Activated CD4-positive, alpha-beta T cell treated with anti-CD3 and anti-CD28 coated beads, Interleukin-2, amount 50 U/mL, for 4 hours (primary cell): ENCODE results near the gene ITIH5.

ENCODE experiments used
- DNase-seq, 2 experiments: peaks; one replicate each; pipeline ENCODE4 v3.0.0-alpha.2; 2020

Gene ITIH5

DNA sequence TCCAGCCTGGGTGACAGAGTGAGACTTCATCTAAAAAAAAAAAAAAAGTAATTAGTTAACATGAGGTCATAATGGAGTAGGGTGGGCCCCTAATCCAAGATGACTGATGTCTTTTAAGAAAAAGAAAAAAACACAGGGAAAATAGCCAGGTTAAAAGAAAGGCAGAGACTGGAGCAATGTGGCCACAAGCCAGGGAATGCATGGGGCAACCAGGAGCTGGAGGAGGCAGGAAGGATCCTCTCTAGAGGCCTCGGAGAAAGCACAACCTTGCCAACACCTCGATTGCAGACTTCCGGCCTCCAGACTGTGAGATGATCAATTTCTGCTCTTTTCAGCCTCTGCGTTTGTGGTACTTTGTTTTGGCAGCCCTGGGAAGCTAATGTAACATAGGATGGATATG lies 121.5 kb downstream of the ITIH5 start:
- DNase-seq = no peak

DNA sequence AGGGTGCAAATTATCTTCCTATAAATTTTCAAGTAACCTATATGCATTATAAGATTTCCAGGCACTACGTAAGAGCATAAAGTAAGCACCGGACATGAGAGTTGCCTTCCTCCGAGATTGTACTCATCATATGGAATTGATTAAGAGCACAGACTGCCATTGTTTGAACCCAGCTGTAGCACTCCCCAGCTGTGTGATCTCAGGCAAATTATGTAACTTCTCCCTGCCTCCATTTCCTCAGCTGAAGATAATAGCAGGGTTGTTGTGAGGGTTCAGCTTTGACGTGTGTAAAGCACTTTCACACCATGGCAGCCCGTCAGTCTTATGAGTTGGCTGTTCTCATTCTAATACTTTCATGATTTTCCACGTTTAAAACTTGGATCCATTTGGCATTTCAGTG lies 122.6 kb downstream of the ITIH5 start:
- no peak for DNase-seq

DNA sequence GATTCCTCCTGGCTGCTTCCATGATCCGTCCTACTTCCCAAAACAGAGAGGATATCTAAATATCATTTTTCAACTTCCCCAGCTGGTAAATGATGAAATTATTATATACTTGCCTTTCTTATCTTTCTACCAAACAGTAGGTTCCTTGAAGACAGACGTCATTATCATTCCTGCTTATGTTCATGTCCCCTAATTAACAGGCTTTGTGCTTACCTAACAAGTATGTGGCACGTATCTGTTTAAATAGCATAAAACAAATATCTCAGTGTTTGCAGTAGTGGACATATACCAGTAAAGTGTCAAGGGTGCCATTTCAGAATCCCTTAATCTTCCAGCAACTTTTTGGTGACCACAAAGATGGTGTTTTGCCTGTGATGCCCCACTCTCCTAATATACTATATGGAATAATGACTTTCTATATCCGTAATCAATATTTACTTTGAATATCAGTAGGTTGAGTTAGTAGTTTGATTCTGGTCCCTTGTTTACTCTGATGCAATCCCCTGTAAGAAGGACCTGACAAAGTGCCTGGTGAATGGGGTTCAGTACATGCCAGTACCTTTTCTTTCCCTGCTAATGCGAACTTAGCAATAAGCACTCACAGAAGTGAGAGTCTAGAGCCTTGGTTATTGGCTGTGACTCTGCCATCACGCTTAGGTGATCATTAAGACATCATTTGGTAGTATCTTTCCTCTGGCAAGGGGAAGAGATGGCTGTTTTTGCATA lies 124.4 kb downstream of the ITIH5 start:
- DNase-seq = no peak

DNA sequence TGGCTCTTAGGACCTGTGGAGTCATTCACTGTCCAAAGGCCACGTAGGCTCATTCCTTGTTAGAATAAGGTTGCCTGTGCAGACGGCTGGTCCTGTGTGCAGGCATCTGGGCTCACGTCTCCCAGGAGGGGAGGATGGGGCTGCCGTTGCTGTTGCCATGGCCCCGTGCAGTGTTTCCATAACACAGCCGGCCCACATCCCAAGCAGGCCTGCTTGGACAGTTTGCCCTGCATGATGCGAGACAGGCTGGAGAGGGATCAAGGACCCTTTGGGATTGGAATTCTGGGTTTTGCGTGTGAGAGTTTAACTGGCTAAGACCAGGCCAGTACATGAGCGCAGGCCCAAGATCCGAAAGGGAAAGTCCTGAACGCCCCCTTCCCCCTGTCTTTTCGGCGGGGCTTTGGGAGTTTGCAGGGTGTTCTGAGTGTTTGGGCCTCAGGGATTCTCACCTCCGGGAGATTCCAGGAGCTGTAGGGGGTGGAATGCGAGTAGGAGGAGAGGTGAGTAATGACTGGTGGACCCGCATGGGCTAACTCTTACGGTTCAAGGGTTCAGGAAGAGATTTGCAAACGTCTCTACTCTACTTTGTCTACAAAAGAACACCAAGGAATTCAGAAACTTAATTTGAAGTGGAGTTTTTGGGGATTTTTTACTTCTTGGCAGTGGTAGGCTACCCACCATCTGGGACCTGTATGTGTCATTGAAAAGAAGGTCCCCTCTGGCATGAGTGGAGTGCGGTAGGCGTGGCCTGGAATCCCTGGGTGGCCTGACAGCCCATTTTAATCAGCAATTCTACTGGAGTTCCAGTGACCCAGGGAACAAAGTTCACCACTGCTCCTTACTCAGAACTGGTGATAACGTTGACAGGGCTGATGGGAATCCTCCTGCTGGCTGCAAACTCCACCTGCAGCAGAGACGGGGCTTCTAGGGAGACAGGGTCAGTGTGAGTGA lies 125.4 kb downstream of the ITIH5 start:
- no peak for DNase-seq

DNA sequence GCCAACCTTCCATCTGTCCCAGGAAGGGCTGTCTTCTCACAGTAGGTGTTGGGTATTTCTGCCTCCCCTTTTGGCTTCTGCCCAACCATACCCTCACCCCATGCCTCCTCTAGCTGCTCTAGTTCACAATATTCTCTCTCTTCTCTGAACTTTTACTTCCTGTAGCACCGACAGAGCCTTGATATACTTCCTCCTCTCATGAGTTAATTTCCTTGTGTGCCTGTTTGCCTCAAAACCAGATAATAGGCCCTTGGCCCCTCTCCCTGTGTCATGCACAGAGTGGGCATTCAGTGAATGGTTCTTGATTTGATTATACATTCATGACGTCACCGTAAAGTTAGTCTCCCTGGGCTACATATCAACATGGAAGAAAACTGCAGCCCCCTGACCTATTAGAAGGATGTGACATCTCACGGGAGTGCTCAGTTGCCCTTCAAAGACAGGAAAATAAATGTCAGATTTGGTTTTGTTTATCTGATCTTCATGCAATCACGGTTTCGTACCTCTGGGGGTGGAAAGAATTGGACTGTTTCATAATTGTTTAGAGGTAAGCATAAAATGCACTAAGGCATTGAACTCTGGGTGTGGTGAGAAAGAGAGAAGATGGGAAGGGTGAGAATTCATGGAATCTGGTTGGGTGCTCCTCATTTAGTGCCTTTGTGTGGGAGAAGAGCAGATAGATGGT lies 127.7 kb downstream of the ITIH5 start:
- DNase-seq = no peak

DNA sequence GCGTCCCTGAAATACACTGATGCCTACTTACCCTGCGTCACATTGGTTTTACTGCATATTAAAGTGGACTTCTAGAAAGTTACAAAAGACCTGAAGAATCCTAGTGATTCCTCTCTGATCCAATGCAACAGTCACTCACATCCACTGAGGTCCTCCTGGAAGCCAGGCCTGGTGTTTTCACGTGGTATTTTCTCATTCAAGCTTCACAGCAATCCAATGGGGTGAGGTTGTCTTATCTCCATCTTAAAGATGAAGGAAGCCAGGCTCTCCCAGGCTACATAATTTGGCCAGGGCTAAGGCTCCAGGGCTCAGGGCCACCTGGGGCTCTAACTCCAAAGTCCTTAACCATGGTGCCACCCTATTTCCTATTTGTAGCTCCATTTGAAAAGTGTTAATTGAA lies 129.6 kb downstream of the ITIH5 start:
- DNase-seq = no peak

DNA sequence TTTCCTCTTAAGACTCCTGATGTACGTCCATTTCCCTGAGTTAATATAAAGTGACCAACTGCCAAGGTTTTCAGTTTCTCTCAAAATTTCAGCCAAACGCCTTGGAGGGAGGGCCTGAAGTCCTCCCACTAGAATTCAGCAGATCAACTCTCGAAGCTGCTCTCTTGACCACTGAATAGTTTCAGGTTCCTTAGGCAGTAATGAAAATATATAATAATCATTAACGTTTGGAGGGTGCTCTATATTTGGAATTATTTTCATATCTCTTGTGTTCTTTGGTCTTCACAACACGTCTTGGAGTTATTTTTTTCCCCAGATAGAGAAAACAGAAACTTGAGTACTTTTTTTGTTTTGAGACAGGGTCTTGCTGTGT lies 132.3 kb downstream of the ITIH5 start:
- DNase-seq = no peak

DNA sequence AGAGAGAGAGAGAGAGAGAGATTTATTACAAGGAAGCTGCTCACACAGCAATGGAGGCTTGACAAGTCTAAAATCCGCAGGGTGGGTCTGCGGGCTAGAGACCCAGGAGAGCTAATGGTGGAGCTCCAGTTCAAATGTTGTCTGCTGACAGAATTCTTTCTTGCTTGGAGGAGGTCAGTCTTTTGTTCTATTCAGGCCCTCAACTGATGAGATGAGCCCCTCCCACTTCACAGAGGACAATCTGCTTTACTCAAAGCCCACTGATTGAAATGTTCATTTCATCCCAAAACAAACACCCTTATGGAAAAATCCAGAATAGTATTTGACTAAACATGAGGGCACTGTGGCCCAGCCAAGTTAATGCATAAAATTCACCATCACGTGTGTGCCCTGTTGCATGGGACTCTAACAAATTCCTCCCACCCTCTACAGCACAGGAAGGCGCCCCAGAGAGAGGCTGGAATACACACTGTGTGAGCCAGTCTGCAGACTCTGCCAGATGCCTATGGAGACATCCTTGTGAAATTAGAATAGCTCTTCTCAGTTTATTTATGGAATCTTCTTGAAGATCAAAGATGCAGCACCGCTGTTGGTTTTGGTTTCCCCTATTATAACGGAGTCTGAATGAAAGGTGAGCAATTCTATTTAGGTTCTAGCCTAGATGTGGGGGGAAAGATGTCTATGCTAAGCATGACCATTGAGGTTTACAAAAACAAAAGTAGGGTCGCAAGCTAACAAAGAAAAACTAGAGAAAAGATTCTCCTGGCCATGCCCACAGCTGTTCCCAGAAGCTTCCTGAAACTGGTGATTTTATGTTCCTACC lies 132.9 kb downstream of the ITIH5 start:
- DNase-seq = no peak

DNA sequence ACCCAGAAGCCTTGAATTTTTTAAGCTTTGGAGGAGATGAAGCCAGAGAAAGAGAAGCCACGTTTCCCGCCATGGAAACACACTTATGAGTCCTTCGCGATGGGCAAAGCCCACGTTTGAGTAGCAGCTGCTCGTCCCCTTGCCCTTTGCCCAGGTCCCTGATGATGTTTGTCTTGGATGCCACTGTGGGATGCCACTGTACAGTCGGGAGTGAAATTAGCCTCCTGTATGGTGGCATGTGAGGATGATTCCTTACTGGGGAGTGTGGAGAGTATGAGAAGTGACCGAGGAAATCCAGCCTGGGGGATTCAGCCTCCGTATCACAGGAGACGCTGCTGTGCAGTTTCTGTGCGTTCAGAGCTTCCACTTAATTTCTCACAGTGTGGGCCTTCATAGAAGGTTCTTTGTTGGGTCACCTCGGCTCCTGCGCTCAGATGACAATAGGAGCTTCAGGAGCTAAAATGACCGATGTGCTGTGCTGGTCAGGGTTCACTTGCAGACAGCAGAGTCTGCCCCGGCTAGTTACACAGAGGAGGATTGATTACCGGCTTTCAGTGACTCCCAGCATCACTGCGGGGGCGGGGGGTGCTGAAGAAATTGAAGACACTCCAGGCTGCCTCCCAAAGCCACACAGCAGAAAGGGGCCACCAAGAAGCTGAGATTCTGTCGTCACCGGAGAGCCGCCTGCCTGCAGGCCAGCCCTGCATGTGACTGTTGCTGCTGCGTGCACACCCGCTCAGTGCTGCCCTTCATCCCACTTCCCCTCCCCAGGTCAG lies 133.9 kb downstream of the ITIH5 start:
- no peak for DNase-seq

DNA sequence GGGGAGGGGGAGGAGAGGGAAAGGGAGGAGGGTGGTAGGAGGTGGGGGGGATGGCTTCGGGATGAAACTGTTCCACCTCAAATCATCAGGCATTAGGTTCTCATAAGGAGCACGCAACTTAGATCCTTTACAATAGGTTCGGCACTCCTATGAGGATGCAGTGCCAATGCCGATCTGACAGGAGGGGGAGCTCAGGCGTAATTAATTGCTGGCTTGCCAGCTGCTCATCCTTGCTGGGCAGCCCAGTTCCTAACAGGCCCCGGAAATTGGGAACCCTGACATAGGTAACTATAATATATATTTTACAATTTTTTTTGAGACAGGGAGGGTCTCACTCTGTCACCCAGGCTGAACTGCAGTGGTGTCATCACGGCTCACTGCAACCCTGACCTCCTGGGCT lies 137.1 kb downstream of the ITIH5 start:
- DNase-seq = no peak

DNA sequence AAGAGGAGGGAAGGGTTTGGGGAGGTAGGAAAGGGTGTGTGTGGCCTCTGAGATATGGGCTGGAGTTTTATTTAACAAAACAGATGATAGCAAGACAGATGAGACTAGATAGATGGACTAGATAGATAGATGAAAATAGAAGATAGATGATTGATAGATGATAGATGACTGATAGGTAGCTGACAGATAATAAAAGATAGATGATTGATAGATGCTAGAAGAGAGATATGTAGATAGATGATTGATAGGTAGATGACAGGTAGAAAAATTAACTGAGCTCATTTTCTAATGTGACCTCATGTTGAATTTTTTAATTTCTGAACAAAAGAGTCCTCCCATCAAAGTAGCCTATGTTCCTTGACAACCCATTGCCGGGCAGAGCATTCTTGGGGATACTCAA lies 139.3 kb downstream of the ITIH5 start:
- no peak for DNase-seq

DNA sequence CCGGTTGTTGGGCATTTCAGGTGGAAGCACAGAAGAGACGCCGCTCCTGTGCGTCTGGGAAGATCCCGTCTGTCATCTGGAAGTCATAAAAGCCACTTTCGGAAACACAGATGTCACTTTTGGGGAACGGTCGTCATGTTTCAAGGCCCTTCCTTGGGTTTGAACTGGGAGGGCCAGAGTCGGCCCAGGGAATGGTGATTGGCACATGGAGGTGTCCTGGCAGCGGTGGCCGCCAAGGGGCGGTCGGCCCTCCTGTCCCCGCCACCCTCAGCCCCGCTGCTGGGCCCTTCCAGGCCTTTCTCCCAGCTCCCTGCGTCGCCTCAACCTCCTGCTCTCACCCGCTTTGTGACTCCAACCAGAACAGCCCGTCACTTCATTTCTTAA lies 140.8 kb downstream of the ITIH5 start:
- no peak for DNase-seq

DNA sequence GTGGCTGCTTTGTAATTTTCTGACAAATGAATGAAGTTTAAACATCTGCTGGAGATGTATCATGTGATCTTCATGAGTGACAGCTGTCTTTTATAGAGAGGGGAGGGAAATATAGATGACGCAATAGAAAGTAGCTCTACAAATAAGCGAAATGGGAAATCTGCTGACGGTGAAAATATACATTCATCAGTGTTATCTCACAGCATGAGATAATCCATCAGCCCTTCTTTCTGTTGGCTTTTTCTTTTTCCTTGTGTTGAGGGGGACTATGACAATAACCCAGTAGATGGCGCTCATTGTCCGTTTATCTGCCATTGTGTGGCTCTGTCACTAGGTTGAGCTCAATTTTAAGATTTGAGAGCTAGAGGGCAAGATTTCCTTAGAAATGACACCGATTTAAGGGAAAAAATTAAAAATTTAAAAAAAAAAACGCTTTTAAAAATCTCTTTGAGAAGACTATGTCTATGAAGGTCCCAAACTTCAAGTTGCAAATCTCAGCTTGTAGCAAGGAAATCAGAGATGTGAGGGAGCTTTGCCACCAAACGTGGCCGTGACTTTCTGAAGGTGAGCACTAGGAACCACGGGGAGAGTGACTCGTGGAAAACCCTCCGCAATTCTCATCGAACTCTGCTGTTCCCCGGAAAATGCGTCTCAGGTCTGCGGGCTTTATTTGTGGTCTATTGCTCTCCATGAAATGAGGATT lies 141.3 kb downstream of the ITIH5 start:
- peak; percentile 42 to 54 for DNase-seq

DNA sequence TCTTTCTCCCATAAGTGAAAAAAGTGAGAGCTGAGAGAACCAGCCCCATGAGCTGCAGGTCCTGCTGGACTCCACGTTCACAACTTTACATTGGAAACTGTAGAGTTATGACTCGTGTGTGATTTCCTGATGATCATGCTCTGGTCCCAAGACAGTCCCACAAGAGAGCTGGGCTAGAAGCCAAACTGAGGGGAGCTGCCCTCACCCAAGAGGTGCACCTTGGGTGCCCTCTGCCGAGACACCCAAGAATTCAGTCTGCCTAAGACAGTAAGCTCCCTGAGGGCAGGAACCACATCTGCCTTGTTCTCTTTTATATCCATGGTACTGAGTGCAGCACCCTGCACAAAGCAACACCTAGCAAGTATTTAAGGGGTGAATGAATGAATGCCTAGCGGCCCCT lies 143.1 kb downstream of the ITIH5 start:
- no peak for DNase-seq

DNA sequence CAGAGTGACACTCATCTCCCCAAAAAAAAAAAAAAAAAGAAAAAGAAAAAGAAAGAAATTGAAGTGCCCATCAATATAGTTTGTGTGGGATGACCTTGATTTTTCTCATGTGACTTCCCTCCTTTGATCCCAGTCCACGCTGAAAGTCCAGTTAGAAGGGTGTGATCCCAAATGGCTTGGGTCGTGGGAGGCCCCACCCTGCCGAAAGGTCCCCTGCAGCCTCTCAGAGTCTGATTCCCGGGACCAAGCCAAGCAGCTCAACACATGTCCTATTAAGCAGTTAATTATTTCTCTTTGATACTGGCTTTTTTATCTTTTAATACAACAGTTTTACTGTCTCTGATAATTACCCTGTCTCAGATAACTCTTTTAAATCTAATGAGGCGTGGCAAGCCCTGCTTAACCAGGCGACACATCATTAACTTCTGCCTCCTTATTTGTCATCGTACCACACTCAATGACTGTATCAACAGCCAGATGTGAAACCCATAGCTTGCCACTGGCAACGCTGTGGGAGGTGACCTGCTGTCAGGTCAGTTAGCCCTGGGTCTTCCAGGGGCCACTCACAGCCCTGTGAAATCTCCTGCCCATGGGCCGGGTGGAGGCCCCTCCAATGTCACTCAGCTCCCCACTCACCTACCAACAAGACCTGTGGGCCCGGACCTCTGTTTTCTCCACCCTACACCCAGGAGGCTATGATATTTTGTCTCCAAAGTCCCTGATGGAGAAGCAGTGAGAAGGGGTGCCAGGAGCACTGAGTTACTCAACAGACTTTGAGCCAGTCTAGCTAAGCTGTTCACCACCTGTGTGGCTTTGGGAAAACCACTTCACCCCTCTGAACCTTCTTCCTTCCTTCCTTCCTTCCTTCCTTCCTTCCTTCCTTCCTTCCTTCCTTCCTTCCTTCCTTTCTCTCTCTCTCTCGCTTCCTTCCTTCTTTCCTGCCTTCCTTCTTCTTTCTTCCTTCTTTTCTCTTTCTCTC lies 146.0 kb downstream of the ITIH5 start:
- no peak for DNase-seq

DNA sequence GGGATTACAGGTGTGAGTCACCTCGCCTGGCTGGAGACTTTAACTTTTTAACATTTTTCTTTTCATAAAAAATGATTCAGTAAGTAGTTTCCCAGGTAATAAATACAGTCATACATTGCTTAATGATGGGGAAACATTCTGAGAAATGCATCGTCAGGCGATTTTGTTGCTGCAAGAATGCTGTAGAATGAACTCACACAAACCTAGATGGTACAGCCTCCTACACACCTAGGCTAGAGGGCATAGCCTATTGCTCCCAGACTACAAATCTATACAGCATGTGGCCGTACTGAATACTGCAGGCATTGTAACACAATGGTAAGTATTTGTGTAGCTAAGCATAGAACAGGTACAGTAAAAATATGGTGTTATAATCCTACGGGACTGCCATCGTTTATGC lies 147.4 kb downstream of the ITIH5 start:
- DNase-seq = no peak

DNA sequence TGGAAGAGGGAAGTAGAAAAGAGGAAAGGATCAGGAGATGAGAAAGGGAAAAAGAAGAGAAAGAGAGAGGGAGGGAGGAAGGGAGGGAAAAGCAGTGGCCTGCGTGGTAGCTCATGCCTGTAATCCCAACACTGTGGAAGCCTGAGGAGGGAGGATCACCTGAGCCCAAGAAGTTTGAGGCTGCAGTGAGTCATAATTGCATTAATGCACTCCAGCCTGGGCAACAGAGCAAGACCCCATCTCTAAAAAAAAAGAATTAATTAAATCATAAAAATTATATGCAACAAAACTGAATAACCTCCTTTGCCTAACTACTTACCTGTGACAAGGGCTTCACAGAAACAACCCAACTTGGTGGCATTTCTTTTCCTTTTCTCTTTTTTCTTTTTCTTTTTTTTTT lies 148.1 kb downstream of the ITIH5 start:
- no peak for DNase-seq

DNA sequence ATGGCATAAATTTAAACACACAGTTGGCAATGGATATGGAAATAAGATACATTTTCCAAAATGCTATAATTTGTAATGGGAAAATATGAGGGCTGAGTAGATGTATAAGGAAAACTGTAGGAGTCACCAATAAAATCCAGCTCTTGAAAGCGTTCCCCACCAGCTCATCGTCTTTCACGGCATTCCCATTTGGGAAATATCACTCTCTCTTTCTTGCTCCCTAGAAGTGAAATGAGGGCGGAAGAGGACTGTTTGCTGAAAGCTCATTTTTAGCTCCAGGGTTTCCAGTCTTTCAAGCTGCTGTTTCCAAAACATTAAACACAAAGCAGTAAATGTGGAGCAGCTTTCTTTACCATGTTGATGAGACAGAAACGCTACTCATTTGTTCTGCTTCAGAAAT lies 151.3 kb downstream of the ITIH5 start:
- DNase-seq = no peak

DNA sequence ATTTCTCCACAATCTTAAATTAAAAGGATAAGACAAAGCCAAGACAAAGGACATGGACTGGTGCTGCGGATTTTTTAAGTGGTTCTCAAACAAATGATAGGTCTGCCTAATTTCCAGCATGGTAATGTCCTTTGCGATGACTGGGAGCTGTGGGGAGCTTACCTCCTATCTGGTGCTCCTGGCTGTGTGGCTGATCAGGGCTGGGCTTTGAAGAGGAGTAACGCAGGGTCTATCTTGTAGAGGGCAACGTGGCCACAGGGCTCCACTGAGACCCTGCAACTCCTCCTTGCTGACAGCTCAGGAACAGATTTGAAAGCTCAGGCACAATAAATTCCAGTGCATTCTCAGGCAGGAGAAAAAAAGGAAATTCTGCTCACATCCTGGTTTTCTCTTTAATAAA lies 152.8 kb downstream of the ITIH5 start:
- DNase-seq = no peak

DNA sequence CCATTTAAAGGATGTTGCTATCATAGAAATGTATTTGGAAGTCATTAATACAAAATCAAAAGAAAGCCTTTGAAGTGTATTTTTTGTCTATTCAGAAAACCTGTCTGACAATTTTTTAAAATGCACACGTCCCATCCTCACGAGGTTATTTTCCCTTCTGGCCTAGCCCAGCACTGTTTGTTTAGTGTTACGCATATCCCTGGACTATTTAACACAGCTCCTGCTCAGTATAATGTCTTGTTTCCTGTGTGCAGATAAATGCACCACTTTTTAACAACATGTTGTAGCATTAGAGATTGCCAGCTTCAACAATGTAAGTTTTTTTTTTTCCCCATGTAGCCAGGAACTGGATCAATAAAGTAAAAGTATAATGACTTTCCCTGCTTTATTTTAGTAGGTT lies 153.3 kb downstream of the ITIH5 start:
- no peak for DNase-seq
